Measurements from ENCODE around the gene TFF2.

Gene TFF2, protein sequence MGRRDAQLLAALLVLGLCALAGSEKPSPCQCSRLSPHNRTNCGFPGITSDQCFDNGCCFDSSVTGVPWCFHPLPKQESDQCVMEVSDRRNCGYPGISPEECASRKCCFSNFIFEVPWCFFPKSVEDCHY

DNA sequence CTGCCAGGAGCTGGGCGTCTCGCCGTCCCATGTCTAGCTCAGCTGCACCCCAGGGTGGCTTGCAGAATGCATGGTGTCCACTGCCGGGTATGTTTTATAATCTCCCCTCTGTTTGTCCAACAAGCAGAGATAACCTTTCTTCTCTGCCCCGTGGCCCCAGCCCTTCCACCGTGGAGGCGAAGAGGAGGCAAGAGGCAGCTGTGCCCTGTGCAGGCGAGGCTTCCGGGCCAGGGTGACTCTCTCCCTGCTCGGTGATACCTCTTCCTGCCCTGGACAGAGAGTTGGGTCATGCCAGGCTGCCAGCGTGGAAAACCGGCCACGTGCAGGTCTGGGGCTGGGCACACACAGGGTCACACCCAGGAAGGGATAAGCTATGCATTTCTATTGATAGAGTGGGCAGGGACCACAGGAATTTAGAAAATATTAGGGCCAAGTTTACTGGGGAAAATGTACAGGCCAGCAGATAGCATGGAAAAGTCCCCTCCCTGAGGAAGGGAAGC is at the start of gene TFF2:
TSS of gene TFF2 (minus strand) at position 68 of the 500 bp plus-strand sequence. CDS start at position 31, 37 bp downstream.
- no peak for DNase-seq (ENCODE audit: low read depth in 3 of 3, low spot score in 1 of 3)

DNA sequence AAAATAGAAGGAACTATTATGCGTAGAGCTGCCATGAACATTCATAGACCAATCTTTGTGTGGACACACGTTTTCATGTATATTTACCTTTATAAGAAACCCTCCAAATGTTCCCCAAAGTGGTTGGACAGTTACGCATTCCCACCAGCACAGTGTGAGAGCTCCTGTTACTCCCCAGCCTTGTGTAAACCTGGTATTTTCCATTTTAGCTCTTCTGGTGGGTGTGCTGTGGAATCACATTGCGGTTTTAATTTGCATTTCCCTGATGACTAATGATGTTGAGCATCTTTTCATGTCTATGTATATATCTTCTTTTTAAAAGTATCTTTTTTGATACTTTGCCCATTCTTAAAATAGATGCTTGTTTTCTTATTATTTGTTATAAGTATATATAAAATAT is 49.7 kb upstream of the TFF2 start:
- DNase-seq (ENCODE audit: low read depth in 3 of 3, low spot score in 1 of 3), result no peak

DNA sequence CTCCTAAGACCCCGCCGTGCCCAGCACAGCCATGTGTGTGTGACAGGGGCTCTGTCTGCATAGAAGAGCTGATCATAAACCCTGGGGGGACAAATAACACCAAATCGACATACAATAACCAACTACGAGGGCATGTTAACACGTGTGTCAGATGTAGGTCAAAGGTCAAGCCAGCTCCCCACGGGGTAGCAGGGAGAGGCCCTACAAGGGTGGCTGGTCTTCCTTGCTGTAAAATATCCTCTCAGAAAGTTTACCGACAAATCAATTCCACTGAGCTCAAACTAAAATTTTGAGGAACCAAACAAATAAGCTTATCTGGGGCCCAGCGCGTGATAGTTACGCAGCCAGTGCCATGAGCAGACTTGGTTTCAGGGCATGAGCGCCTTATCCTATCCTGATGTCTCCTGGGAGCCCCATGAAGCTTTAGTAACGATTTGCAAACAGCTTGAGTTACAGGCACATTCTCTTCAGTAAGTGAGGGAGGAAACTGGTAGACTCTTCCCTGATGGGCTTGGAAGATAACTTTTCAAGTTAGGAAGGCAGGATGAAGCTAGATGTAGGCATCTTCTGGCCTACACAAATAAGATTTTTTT is 47.7 kb upstream of the TFF2 start:
- no peak for DNase-seq (ENCODE audit: low read depth in 3 of 3, low spot score in 1 of 3)

DNA sequence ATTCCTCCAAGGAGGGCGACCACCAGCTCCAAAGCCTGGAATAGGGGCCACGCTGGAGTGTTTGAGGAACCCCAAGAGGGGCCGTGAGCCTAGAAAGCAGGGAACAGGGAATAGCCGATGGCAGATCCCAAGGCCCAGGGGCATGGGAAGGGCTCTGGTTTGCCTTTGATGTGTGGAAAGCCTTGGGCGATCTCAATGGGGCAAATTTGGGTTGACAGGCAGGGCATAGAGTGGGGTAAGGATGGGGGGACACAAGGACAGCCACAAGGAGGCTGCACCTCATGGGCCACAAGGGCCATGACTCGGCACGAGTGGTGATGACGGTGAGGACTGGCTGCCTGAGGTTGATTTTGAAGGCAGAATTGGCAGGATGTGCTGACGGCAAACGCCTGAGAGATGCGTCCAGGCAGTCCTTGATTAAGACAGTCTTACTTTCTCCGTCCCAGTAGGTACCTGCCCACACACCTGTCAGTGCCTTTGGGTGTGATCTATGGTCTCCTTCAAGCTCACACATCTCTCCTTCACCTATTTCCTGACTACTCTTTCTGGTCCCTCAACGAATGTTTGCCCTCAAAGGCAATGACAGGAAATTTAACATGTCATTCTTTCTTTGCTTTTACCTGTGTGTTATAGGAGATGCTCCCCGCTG is 47.1 kb upstream of the TFF2 start:
- DNase-seq (ENCODE audit: low read depth in 3 of 3, low spot score in 1 of 3), result no peak

DNA sequence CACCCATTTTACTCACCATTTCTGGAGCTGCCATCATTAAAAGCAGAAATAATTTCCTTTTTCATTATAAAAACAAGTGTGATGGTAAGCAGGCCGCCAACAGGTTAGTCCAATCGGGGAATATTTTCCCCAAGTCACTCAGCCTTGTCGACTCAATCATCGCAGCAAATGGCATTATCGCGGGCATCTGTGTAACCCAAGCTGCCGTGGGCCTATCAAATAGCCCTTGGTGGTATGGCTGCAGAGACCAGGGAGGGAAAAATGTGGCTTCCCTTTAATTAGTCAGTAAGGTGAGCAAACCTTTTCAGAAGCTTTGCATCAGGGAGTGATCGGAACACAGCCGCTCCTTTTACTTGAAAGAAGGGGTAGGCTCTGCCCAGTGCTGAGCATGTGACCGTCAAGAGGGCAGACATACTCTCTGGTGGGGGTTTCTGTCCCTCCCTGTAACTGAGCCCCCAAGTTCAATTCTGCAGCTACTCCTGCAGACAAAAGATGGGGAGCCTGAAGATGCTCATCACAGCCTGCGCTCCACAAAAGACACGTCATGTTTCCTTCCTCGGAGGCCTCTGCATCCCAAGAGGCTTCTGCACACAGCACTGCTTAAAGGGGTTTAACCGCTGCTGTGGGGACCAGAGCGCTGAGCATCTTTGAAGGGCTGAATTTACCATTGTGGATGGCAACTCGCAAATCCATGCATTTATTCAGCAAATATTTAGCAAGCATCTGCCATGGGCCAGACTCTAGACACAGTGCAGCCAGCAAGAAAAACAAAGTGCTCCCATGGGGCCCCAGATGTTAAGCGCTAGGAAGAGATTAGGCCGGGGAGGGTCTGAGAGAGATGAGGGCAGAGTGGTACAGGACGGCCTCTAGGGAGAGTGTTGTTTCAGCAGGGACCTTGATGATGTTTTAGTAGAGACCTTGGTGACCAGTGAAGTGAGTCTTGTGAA is 46.3 kb upstream of the TFF2 start:
- no peak for DNase-seq (ENCODE audit: low read depth in 3 of 3, low spot score in 1 of 3)

DNA sequence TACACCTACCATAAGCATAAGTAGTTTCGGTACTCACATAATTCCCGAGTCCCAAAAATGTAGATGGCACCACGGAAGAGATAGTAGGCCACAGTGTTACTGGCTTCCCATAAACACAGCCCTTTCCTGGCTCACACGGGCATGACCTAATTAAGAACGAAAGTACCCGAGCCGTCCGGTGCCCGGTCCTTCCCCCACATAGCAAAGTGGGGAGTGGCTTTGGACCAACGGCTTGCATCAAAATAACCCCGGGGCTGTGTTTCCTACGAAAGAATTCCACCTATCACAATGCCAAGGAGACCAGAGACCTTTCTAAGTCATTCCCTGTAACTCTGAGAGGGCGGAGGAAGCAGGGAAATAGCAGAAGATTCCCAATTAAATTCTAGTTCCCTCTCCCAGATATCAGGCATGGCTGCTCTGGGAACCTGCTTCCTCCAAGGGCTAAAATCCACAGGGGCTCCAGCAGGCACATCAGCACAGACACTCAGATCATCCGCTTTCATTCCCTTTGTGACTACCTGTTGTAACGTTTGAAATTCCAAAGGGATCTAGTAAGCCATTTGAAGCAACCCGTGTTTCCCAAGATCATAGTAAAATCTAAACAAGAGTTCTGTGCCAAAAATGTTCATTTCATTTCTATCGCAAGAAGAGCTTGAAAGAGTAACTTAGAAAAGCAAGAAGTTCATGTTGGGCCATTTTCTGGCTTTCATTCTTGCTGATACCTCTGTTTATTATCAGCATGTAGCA is 45.3 kb upstream of the TFF2 start, which contains the start of gene TMPRSS3:
TSS of gene TMPRSS3 (minus strand) at position 148 of the 747 bp plus-strand sequence. CDS start 635 bp downstream, outside the sequence.
- no peak for DNase-seq (ENCODE audit: low read depth in 3 of 3, low spot score in 1 of 3)

DNA sequence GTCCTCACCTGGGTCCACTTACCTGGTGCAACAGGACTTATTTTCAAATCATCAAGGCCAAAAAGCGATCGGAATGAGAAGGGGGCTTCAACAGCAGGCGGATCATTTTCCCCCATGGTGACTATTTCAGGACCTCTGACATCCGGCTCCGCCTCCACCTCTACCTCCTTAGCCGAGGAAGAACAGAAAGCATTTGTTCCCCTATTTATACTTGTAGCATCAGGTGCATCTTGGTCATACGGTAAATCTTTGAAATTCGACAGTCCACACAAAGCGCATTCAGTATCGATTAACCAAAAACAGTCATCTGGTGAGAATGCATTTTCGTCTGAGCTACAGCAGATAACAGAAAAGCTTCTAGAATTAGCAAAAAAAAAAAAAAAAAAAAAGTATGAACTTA is 44.5 kb upstream of the TFF2 start:
- DNase-seq (ENCODE audit: low read depth in 3 of 3, low spot score in 1 of 3), result no peak

DNA sequence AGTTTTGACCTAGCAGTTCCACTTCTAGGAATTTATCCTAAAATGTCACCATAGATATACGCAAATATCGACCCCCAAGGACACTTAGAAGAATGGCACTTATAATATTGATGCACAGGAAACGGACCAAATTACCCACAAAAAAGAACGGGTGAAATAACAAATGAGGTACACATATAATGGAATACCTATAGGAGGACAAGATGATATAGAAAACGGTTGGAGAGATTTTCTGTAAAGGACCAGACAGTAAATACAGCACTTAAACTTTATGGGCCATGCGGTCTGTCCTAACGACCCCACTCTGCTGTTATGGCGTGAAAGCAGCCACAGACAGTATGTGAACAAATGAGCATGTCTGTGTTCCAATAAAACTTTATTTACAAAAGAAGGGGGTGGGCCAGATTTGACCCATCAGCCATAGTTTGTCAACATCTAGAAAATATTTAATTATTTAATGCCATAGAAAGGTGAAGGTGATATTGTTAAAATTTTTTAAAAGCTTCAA is 42.7 kb upstream of the TFF2 start:
- DNase-seq (ENCODE audit: low read depth in 3 of 3, low spot score in 1 of 3), result no peak

DNA sequence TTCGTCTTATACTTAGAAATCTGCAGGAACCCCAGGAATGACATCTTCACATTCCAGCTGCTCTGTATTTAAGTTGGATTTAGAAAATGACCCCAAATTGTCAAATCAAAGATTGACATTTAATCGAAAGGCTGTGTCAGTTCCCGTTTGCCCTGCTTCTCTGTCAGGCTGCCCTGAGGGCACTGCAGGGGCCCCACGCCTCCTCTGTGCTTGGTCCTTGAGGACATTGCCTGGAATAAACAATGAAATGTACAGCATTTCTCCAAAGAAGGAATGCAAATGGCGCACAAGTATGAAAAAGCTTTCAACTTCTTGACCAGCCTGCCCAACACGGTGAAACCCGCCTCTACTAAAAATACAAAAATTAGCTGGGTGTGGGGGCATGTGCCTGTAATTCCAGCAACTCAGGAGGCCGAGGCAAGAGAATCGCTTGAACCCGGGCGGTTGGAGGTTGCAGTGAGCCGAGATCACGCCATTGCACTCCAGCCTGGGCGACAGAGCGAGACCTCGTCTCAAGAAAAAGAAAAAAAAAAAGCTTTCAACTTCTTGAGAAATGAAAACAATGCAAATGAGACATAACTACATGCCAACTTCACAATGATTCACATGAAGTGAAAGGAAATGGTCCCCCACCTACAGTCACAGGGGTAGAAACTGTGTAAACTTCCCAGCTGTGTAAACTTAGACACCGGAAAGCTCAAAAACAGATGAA is 42.1 kb upstream of the TFF2 start:
- DNase-seq (ENCODE audit: low read depth in 3 of 3, low spot score in 1 of 3), result no peak

DNA sequence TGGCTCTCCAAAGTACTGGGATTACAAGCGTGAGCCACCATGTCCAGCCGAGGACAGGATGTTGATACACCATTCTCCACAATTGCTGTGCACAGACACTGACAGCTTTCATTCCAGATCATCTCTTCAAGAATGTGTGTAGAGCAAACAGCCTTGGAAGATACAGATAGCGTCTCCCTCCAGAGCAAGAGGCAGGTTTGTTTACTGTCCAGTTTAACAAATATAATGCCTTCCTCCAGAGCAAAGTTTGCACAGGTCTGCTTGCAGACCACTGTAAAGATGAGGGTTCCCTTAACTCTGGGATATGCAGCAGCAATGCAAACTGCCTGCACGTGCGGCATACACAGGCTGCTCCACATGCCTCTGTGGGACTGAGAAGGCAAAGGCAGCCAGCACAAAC is 40.5 kb upstream of the TFF2 start:
- no peak for DNase-seq (ENCODE audit: low read depth in 3 of 3, low spot score in 1 of 3)

DNA sequence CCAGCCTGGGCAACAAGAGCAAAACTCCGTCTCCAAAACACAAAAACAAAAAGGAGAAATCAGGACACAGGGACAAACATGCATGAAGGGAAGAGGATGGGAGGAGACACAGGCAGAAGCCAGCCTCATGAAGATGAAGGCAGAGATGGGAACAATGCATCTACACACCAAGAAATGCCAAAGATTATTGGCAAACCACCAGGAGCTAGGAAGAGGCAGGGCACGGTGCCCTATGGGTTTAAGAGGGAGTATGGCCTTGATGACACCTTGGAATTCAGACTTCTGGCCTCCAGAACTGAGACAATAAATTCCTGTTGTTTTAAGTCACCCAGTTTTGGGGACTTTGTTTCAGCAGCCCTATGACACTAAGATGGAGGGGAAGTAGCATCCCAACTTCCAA is 39.9 kb upstream of the TFF2 start:
- no peak for DNase-seq (ENCODE audit: low read depth in 3 of 3, low spot score in 1 of 3)

DNA sequence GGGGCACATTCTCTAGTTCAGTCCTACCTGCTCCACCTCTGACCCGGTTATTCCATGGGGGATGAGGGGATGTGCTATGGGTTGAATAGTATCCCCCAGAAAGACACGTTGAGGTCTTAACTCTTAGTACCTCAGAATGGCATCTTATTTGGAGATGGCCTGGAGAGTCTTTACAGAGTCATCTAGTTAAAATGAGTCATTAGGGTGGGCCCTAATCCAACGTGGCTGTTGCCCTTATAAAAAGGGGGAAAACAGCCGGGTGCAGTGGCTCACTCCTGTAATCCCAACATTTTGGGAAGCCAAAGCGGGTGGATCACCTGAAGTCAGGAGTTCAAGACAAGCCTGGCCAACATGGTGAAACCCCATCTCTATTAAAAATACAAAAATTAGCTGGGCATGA is 39.4 kb upstream of the TFF2 start:
- DNase-seq (ENCODE audit: low read depth in 3 of 3, low spot score in 1 of 3), result no peak

DNA sequence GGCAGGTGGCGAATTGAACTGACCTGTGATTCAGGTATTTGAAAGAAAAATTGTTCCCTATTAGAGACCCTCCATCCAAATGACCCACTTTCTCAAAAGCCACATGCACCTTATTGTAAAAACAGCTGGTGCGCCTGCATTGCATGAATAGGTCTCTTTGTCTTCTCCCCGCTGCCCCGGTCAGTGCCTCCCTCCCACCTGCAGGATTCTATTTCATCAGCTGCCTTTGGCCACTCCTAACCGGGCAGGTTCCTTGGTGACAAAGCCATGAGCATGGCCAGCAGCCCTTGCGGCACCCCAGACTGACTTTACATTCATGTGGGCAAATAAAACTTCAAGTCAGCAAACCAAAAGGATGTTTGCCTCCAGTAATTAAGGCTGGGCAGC is 38.6 kb upstream of the TFF2 start:
- no peak for DNase-seq (ENCODE audit: low read depth in 3 of 3, low spot score in 1 of 3)

DNA sequence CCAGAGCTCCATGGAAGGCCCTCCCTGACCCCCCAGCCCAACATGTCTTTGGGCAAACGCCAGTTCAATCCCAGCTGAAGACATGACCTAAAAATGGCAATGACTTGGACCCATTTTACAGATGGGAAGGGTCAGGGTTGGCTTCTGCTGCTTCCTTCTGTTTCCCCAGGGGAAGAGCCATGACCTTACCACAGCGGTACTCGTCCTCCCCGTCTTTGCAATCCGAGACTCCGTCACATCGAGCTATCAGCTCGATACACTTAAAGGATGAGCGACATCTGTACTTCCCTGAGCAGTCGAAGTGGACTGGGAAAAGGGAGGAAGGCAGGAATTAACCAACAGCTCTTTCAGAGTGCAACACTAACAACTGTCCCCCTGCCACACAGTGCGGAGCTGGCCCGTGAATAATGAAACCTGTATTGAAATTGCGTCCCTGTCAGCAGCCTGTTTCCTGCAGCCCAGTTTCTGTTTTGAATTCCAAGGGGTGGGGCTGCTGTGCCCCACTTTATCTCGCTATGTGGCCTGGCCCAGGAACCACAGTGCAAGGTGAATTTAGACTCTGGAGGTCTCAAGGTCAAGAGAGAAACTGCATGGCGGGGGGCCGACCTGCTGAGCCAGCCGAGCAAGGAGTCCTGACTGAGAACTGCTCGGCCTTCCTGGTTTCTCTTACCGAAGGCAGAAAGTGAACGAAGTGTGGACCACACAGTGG is 38.1 kb upstream of the TFF2 start:
- DNase-seq (ENCODE audit: low read depth in 3 of 3, low spot score in 1 of 3), result no peak

DNA sequence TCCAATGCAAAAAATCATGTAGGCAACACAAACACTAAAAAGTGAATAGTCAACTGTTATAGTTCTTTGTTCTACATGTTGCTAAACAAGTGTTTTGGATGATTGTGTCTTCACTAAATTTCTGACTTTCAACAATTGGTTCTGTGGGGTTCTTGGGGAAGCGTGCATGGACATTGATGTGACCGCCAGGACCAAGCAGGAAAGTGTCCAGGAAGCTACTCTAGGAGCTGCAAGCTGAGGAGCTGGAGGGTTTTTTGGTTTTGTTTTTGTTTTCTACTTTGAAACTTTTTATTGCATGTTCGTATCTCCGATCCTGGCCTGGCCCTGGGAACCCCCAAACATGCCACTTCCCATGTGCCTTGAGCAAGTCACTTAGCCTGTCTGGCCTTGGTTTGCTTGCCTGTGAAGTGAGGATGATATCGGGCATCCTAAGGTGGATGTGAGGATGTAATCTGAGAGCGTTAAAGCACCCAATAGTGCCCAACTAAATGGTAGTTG is 37.1 kb upstream of the TFF2 start:
- DNase-seq (ENCODE audit: low read depth in 3 of 3, low spot score in 1 of 3), result no peak

DNA sequence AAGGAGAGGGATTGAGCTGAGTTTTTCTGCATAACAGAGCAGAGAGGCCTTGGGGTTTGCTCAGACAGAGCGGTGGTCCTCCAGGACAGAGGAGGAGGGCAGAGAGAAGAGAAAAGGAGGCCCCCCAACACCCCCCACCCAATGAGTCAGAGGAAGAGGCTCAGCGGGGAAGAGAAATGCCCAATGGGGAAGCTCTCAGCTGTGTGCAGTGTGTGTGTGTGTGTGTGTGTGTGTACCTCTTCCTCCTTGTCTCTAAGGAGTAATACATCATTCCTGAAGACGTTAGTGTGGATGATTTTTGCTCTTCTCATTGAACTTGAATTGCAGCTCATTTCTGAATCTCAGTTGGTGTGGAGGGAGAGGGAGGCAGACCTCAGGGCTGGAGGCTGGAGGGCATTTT is 36.4 kb upstream of the TFF2 start:
- DNase-seq (ENCODE audit: low read depth in 3 of 3, low spot score in 1 of 3), result no peak

DNA sequence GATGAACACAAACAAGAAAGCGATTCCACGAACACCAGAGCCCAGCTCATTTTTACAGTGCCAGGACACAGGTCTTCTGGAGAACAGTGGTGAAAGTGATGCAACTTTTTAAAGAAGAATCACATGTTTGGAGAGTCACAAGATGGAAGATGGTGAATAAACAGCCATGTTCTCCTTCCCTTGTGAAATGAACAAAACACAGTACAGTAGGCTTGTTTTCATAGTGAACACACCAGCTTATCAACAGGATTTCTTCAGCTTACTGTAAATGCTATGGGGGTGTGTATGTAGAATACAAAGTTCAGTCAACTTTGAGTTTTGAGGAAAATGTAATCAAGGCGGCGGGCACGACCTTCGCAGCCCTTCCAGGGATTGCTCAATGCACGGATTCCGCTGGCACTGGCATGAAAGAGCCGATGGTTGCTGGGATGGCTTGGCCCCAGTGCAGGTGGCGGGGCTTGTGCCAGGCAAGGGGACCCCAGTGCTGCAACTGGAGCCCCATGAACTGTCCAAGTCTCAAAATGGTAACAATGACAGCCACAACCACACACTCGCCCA is 35.3 kb upstream of the TFF2 start:
- DNase-seq (ENCODE audit: low read depth in 3 of 3, low spot score in 1 of 3), result no peak

DNA sequence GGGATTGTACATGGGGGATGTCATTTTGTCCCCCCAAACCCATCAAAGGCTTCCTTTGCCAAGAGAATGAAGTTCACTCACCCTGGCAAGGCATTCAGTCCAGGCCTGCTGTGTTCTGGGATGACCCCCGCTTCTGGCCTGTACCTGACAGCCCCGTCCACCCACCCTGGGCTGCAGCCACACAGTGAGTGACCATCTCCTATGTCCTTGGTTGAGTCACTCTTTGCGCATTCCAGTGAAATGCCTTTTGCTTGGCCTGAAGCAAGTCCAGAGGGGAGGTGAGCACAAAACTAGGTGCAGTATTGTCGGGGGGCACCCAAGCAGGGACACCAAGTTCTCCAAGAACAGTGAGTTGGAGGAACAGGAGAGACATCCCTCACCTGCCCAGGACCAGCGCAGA is 34.8 kb upstream of the TFF2 start:
- no peak for DNase-seq (ENCODE audit: low read depth in 3 of 3, low spot score in 1 of 3)

DNA sequence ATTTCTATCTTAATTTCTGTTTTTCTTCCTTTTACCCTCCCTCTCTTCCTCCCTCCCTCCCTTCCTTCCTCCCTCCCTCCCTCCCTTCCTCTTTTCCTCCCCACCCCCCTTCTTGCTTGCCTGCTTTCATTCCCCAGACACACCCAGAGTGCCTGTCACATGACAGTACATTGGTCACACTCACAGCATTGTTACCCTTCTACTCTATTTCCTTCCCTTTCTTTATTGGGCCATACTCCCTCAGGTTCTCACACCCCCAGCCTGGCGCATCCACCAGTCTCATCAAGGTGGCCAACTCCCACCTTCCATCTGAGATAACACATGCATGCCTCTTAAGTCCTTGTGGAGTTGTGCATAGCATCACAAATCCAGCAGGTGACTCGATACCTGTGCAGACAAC is 34.2 kb upstream of the TFF2 start:
- DNase-seq (ENCODE audit: low read depth in 3 of 3, low spot score in 1 of 3), result no peak
